ENCODE results near the gene HNRNPA3. TPM values are rescaled to one million over a fixed set of nuclear protein-coding genes. Genes with fewer than 3 reads are reported as not detected.

HNRNPA3 gene
- total and polyA plus RNA-seq, 7 donors = 66.0 to 227 (median 84.4) TPM

- ATAC-seq (peak; percentile 75 to 84 (median 78)), DNase-seq (no peak)
- H3K4me3 ChIP-seq = peak overlapping the region; percentile 58
- H3K27me3 ChIP-seq (ENCODE audit: insufficient read depth in 3 of 3, low read length in 2 of 3) = no peaks in the 10 kb centered on the region
- H3K36me3 ChIP-seq (ENCODE audit: insufficient read depth in 1 of 2, low read depth in 1 of 2) = no peaks in the 10 kb centered on the region
- peak overlapping the region; percentile 89 for H3K27ac ChIP-seq
- no peaks in the 10 kb centered on the region for H3K9me3 ChIP-seq
- 8 to 15% (median 8%) methylated on average over 5 of the region's 5 CpGs for WGBS, 3 donors
- no peak for TF ChIP-seq CTCF (IDR thresholded peaks at IDR 0.05)
- peaks cover 95% of the 10 kb centered on the region for H3K4me1 ChIP-seq
- intact Hi-C loops (cut with DNase I) = no loop called here
Observed at GRCh38 chr2:177242121-177242987, 29.8 kb downstream of the HNRNPA3 start.

GRCh38 chr2:177243073-177243472, 30.5 kb downstream of the HNRNPA3 start:
- no peak for DNase-seq
- H3K36me3 ChIP-seq (ENCODE audit: insufficient read depth in 1 of 2, low read depth in 1 of 2) = no peaks in the 10 kb centered on the region
- 74 to 89% (median 84%) methylated on average over 3 of the region's 3 CpGs for WGBS, 3 donors
- H3K27ac ChIP-seq = peak overlapping the region; percentile 89
- H3K27me3 ChIP-seq (ENCODE audit: insufficient read depth in 3 of 3, low read length in 2 of 3) = no peaks in the 10 kb centered on the region
- H3K9me3 ChIP-seq = no peaks in the 10 kb centered on the region
- ATAC-seq = no peak
- intact Hi-C loops (cut with DNase I) = no loop called here
- H3K4me1 ChIP-seq = peaks cover 93% of the 10 kb centered on the region
- H3K4me3 ChIP-seq = peak overlapping the region; percentile 58
- TF ChIP-seq CTCF (IDR thresholded peaks at IDR 0.05) = no peak

- H3K4me3 ChIP-seq = peak overlapping the region; percentile 58
- peak overlapping the region; percentile 89 for H3K27ac ChIP-seq
- ATAC-seq = no peak
- peaks cover 93% of the 10 kb centered on the region for H3K4me1 ChIP-seq
- intact Hi-C loops (cut with DNase I) = no loop called here
- no peak for DNase-seq
- no peaks in the 10 kb centered on the region for H3K9me3 ChIP-seq
- H3K27me3 ChIP-seq (ENCODE audit: insufficient read depth in 3 of 3, low read length in 2 of 3) = no peaks in the 10 kb centered on the region
- H3K36me3 ChIP-seq (ENCODE audit: insufficient read depth in 1 of 2, low read depth in 1 of 2) = no peaks in the 10 kb centered on the region
- TF ChIP-seq CTCF (IDR thresholded peaks at IDR 0.05) = no peak
Observed at GRCh38 chr2:177243476-177243875, 30.9 kb downstream of the HNRNPA3 start.

- 91 to 99% (median 95%) methylated on average over 6 of the region's 6 CpGs for WGBS, 3 donors
- DNase-seq (no peak), ATAC-seq (no peak)
- intact Hi-C loops (cut with DNase I) = no loop called here
- no peaks in the 10 kb centered on the region for H3K36me3 ChIP-seq (ENCODE audit: insufficient read depth in 1 of 2, low read depth in 1 of 2)
- no peak overlapping the region for H3K4me3 ChIP-seq
- TF ChIP-seq CTCF (IDR thresholded peaks at IDR 0.05) = no peak
- no peaks in the 10 kb centered on the region for H3K9me3 ChIP-seq
- H3K4me1 ChIP-seq = peaks cover 92% of the 10 kb centered on the region
- peak overlapping the region; percentile 89 for H3K27ac ChIP-seq
- H3K27me3 ChIP-seq (ENCODE audit: insufficient read depth in 3 of 3, low read length in 2 of 3) = no peaks in the 10 kb centered on the region
Observed at GRCh38 chr2:177244244-177244771, 31.7 kb downstream of the HNRNPA3 start.
